Measurements from ENCODE around the gene TOX3. TPM values are rescaled to one million over a fixed set of nuclear protein-coding genes. Genes with fewer than 3 reads are reported as not detected.

The TOX3 gene
- total and polyA plus RNA-seq, 2 of the 13 experiments (the other 11 are each of a cell fraction or from before 2014, with no cell fraction given) = 14.5 to 98.6 TPM

DNA sequence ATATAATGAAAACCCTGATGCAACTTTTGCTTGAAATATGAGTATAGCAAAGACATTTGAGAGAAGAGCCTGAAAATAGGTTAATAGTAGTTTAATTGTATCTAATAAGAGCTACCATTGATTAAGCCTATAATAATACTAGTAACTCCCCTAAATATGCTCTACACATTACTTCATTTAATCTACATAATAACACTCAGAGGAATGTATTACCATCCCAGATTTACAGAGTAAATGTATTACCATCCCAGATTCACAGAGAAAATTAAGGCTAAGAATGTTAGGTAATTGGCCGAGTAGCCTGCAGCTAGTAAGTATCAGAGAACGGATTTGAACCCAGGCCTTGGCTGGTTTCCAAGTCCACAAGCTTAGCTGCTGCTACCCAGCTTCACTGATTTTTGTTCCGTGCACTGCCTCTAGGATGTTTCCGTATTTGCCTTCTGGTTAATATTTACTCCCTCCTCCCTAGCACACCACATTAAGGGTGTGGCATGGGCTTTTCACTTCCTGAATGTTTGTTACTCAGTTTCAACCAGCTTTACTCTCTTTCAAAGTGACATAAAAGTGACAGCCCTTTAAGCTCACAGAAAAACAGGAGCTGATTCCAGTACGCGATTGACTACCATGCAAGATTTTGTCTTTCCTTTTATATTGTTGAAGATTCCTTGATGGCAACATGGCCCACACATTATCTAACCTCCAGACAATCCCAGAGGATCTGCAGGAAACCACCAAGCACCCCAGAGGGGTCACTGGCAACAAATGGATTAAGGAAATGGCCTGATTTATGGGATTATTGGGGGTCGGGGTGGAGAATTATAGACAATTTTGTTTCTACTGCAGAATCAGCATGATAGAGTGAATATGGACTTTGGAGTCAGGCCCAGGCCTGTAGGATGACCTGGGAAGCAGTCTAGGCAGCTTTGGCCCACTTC lies 26.7 kb upstream of the TOX3 start (continued):
- TF ChIP-seq ZBTB40 (IDR thresholded peaks at IDR 0.05) (no peak), ZBTB40 (CRISPR knock-in tag; IDR thresholded peaks at IDR 0.05) (no peak; the same call in 1 of the 2 replicates), CBFB (CRISPR knock-in tag; IDR thresholded peaks at IDR 0.05) (0 out of 2 replicates have a peak, but pooled peaks have one; percentile 27), ZNF367 (CRISPR knock-in tag; IDR thresholded peaks at IDR 0.05; ENCODE audit: borderline replicate concordance) (no peak), ZKSCAN8 (CRISPR knock-in tag; IDR thresholded peaks at IDR 0.05; ENCODE audit: borderline replicate concordance) (peak; percentile 97; the same call in 1 of the 2 replicates), ELF3 (CRISPR knock-in tag; IDR thresholded peaks at IDR 0.05) (peak; percentile 100), SMARCE1 (IDR thresholded peaks at IDR 0.05; ENCODE audit: borderline replicate concordance) (no peak), SP1 (IDR thresholded peaks at IDR 0.05) (no peak), SP1 (CRISPR knock-in tag; IDR thresholded peaks at IDR 0.05) (peak; percentile 33; the same call in 1 of the 2 replicates), NR2F1 (CRISPR knock-in tag; IDR thresholded peaks at IDR 0.05) (peak in 1 of 2 experiments; percentile 32; a peak in 1 of 4 replicates), ZNF709 (CRISPR knock-in tag; IDR thresholded peaks at IDR 0.05) (peak; percentile 83; the same call in 1 of the 2 replicates)
- TF ChIP-seq, protein P1, sequence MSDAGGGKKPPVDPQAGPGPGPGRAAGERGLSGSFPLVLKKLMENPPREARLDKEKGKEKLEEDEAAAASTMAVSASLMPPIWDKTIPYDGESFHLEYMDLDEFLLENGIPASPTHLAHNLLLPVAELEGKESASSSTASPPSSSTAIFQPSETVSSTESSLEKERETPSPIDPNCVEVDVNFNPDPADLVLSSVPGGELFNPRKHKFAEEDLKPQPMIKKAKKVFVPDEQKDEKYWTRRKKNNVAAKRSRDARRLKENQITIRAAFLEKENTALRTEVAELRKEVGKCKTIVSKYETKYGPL (CRISPR knock-in tag; IDR thresholded peaks at IDR 0.05) = no peak
- TF ChIP-seq, protein P2, sequence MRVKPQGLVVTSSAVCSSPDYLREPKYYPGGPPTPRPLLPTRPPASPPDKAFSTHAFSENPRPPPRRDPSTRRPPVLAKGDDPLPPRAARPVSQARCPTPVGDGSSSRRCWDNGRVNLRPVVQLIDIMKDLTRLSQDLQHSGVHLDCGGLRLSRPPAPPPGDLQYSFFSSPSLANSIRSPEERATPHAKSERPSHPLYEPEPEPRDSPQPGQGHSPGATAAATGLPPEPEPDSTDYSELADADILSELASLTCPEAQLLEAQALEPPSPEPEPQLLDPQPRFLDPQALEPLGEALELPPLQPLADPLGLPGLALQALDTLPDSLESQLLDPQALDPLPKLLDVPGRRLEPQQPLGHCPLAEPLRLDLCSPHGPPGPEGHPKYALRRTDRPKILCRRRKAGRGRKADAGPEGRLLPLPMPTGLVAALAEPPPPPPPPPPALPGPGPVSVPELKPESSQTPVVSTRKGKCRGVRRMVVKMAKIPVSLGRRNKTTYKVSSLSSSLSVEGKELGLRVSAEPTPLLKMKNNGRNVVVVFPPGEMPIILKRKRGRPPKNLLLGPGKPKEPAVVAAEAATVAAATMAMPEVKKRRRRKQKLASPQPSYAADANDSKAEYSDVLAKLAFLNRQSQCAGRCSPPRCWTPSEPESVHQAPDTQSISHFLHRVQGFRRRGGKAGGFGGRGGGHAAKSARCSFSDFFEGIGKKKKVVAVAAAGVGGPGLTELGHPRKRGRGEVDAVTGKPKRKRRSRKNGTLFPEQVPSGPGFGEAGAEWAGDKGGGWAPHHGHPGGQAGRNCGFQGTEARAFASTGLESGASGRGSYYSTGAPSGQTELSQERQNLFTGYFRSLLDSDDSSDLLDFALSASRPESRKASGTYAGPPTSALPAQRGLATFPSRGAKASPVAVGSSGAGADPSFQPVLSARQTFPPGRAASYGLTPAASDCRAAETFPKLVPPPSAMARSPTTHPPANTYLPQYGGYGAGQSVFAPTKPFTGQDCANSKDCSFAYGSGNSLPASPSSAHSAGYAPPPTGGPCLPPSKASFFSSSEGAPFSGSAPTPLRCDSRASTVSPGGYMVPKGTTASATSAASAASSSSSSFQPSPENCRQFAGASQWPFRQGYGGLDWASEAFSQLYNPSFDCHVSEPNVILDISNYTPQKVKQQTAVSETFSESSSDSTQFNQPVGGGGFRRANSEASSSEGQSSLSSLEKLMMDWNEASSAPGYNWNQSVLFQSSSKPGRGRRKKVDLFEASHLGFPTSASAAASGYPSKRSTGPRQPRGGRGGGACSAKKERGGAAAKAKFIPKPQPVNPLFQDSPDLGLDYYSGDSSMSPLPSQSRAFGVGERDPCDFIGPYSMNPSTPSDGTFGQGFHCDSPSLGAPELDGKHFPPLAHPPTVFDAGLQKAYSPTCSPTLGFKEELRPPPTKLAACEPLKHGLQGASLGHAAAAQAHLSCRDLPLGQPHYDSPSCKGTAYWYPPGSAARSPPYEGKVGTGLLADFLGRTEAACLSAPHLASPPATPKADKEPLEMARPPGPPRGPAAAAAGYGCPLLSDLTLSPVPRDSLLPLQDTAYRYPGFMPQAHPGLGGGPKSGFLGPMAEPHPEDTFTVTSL (CRISPR knock-in tag; IDR thresholded peaks at IDR 0.05; ENCODE audit: borderline replicate concordance) = peak; percentile 82; the same call in 1 of the 2 replicates
